ENCODE data around the gene LIF.

The LIF gene

GRCh38 chr22:30287648-30288418, 41.3 kb upstream of the LIF start:
- peak overlapping the region; percentile 93 for H3K4me2 ChIP-seq (ENCODE audit: low read depth, low read length, poor library complexity, severe bottlenecking)
- H2AFZ ChIP-seq (ENCODE audit: low read length), result no peak overlapping the region
- H3K36me3 ChIP-seq (ENCODE audit: insufficient read depth, low read length), result peaks cover 18% of the 10 kb centered on the region; the same call in 1 of the 2 replicates
- TF ChIP-seq CTCF (conservative IDR thresholded peaks at IDR 0.05; ENCODE audit: low read length) (peak; percentile 91), EZH2phosphoT487 (IDR thresholded peaks at IDR 0.05; ENCODE audit: borderline replicate concordance) (no peak)
- no peaks in the 10 kb centered on the region for H4K20me1 ChIP-seq (ENCODE audit: insufficient read depth, low read length, poor library complexity, severe bottlenecking)
- peak overlapping the region; percentile 74 for H3K9ac ChIP-seq (ENCODE audit: low read depth, low read length, poor library complexity, severe bottlenecking)
- peak overlapping the region; percentile 89 for H3K4me3 ChIP-seq (ENCODE audit: low read length, poor library complexity, severe bottlenecking)
- H3K4me1 ChIP-seq (ENCODE audit: insufficient read depth, low read length, poor library complexity, severe bottlenecking), result peaks cover 41% of the 10 kb centered on the region
- peaks cover 9% of the 10 kb centered on the region for H3K79me2 ChIP-seq (ENCODE audit: insufficient read depth, low read length)
- no peaks in the 10 kb centered on the region for H3K9me3 ChIP-seq (ENCODE audit: insufficient read depth, low read depth, low read length)
- H3F3A ChIP-seq (ENCODE audit: low read depth), result 0 out of 2 replicates have a peak, but pooled peaks cover 8% of the 10 kb centered on the region
- no peaks in the 10 kb centered on the region for H3K27me3 ChIP-seq (ENCODE audit: insufficient read depth, low read length, poor library complexity, severe bottlenecking)
- no peaks in the 10 kb centered on the region for H3K9me2 ChIP-seq (replicated peaks; ENCODE audit: low read depth, low read length)

- Histone ChIP-seq H3K4me3 (ENCODE audit: low read length, poor library complexity, severe bottlenecking) (no peak overlapping the region), H3K9ac (ENCODE audit: low read depth, low read length, poor library complexity, severe bottlenecking) (no peak overlapping the region), H3K79me2 (ENCODE audit: insufficient read depth, low read length) (peaks cover 9% of the 10 kb centered on the region), H3K4me1 (ENCODE audit: insufficient read depth, low read length, poor library complexity, severe bottlenecking) (peaks cover 49% of the 10 kb centered on the region), H3K27me3 (ENCODE audit: insufficient read depth, low read length, poor library complexity, severe bottlenecking) (no peaks in the 10 kb centered on the region), H3K4me2 (ENCODE audit: low read depth, low read length, poor library complexity, severe bottlenecking) (no peak overlapping the region), H3F3A (ENCODE audit: low read depth) (0 out of 2 replicates have a peak, but pooled peaks cover 8% of the 10 kb centered on the region), H3K9me3 (ENCODE audit: insufficient read depth, low read depth, low read length) (no peaks in the 10 kb centered on the region), H2AFZ (ENCODE audit: low read length) (no peak overlapping the region), H3K9me2 (replicated peaks; ENCODE audit: low read depth, low read length) (no peaks in the 10 kb centered on the region), H4K20me1 (ENCODE audit: insufficient read depth, low read length, poor library complexity, severe bottlenecking) (no peaks in the 10 kb centered on the region), H3K36me3 (ENCODE audit: insufficient read depth, low read length) (peaks cover 10% of the 10 kb centered on the region; the same call in 1 of the 2 replicates)
- TF ChIP-seq CTCF (conservative IDR thresholded peaks at IDR 0.05; ENCODE audit: low read length) (peak; percentile 83), EZH2phosphoT487 (IDR thresholded peaks at IDR 0.05; ENCODE audit: borderline replicate concordance) (no peak)
These were observed 40.5 kb upstream of the LIF start for GRCh38 chr22:30286813-30287647.

DNA sequence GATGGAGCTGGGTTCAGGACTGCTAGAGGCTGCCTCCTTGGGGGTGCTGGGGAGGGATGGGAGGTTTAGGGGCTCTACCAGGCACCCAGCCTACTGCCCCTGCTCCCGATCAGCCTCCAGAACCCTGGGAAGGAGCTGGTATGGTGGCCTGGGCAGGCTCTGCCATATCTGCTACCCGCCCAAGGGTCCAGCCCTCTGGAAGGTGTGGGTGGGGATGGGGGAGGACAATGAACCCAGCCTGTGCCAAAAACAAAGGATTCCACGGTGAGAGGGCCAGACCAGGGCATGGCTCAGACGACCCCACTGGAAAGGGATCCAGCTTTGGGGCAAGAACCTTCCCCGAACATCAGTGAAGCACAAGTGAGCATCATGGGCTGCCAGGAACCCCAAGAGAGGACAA, 39.8 kb upstream of the LIF start:
- H3K36me3 ChIP-seq (ENCODE audit: insufficient read depth, low read length), result peaks cover 4% of the 10 kb centered on the region; the same call in 1 of the 2 replicates
- no peak overlapping the region for H3K9ac ChIP-seq (ENCODE audit: low read depth, low read length, poor library complexity, severe bottlenecking)
- H3K9me3 ChIP-seq (ENCODE audit: insufficient read depth, low read depth, low read length), result no peaks in the 10 kb centered on the region
- peaks cover 9% of the 10 kb centered on the region for H3K79me2 ChIP-seq (ENCODE audit: insufficient read depth, low read length)
- peaks cover 46% of the 10 kb centered on the region for H3K4me1 ChIP-seq (ENCODE audit: insufficient read depth, low read length, poor library complexity, severe bottlenecking)
- H3K27me3 ChIP-seq (ENCODE audit: insufficient read depth, low read length, poor library complexity, severe bottlenecking), result no peaks in the 10 kb centered on the region
- H3K4me2 ChIP-seq (ENCODE audit: low read depth, low read length, poor library complexity, severe bottlenecking), result no peak overlapping the region
- TF ChIP-seq CTCF (conservative IDR thresholded peaks at IDR 0.05; ENCODE audit: low read length), result no peak
- no peak for TF ChIP-seq EZH2phosphoT487 (IDR thresholded peaks at IDR 0.05; ENCODE audit: borderline replicate concordance)
- no peaks in the 10 kb centered on the region for H3K9me2 ChIP-seq (replicated peaks; ENCODE audit: low read depth, low read length)
- H3F3A ChIP-seq (ENCODE audit: low read depth), result 0 out of 2 replicates have a peak, but pooled peaks cover 8% of the 10 kb centered on the region
- no peak overlapping the region for H2AFZ ChIP-seq (ENCODE audit: low read length)
- H3K4me3 ChIP-seq (ENCODE audit: low read length, poor library complexity, severe bottlenecking), result no peak overlapping the region
- no peaks in the 10 kb centered on the region for H4K20me1 ChIP-seq (ENCODE audit: insufficient read depth, low read length, poor library complexity, severe bottlenecking)
